A673 (cell line): ENCODE measurements around the gene IPCEF1. TPM values are rescaled to one million over a fixed set of nuclear protein-coding genes. Genes with fewer than 3 reads are reported as not detected.

ENCODE experiments used
- Bru-seq: library from RNA; stranded (reverse); fragments of 400-500 nt; gene quantifications from one replicate; lab custom pipeline; 2021; lab: Mats Ljungman, UMichigan
- BruChase-seq, 2 experiments: library from RNA; stranded (reverse); fragments of 400-500 nt; gene quantifications; one replicate each; lab custom pipeline; 2021; lab: Mats Ljungman, UMichigan
- BruUV-seq: library from RNA; stranded (reverse); fragments of 400-500 nt; replicated peaks from 2 replicates; lab custom pipeline; 2021; lab: Mats Ljungman, UMichigan
- CTCF ChIA-PET: fragments of 300-600 bp; sonication (Branson Sonifier 250); formaldehyde crosslinking; loops from one replicate; lab custom pipeline; 2022; ENCODE audit warnings: antibody characterized with exemption; lab: Charles Lee
- POLR2A ChIA-PET: fragments of 300-600 bp; sonication (Branson Sonifier 250); formaldehyde crosslinking; loops from one replicate; lab custom pipeline; 2022; ENCODE audit warnings: antibody characterized with exemption; ENCODE audit not compliant: low non-redundant PET; lab: Charles Lee
- DNase-seq: peaks from one replicate; pipeline ENCODE4 v3.0.0-alpha.2; 2015; ENCODE audit warnings: low spot score
- H3K27ac ChIP-seq: fragments of 200-600 bp; sonication (generic); 2 replicates; pipeline ENCODE4 v1.5.1; 2016; ENCODE audit warnings: mixed run types, low read depth, mild to moderate bottlenecking, mixed read lengths, antibody characterized with exemption, low read length; ENCODE audit not compliant: poor library complexity, severe bottlenecking
- H3K27me3 ChIP-seq: fragments of 200-600 bp; sonication (generic); replicated peaks from 2 replicates; pipeline ENCODE4 v1.6.1; 2017; ENCODE audit warnings: mixed run types, low read depth, mild to moderate bottlenecking, mixed read lengths, antibody characterized with exemption, low read length; ENCODE audit not compliant: insufficient read depth, poor library complexity
- H3K36me3 ChIP-seq: fragments of 200-600 bp; sonication (generic); 2 replicates; pipeline ENCODE4 v1.6.1; 2016; ENCODE audit warnings: mixed run types, mild to moderate bottlenecking, mixed read lengths, antibody characterized with exemption, low read length; ENCODE audit not compliant: insufficient read depth, poor library complexity, severe bottlenecking
- H3K4me1 ChIP-seq: fragments of 200-600 bp; sonication (generic); 2 replicates; pipeline ENCODE4 v1.6.1; 2017; ENCODE audit warnings: mixed run types, mild to moderate bottlenecking, mixed read lengths, antibody characterized with exemption, low read length; ENCODE audit not compliant: insufficient read depth, poor library complexity, severe bottlenecking
- H3K4me3 ChIP-seq: fragments of 200-600 bp; sonication (generic); 2 replicates; pipeline ENCODE4 v1.5.1; 2016; ENCODE audit warnings: low read depth, mixed run types, mild to moderate bottlenecking, mixed read lengths, low read length; ENCODE audit not compliant: poor library complexity, severe bottlenecking
- H3K9me3 ChIP-seq: fragments of 200-600 bp; sonication (generic); 2 replicates; pipeline ENCODE4 v1.6.1; 2016; ENCODE audit warnings: mixed run types, low read depth, mild to moderate bottlenecking, mixed read lengths, antibody characterized with exemption, low read length; ENCODE audit not compliant: poor library complexity, severe bottlenecking
- EZH2 ChIP-seq: fragments of 200-600 bp; sonication (generic); IDR thresholded peaks from 2 replicates; pipeline ENCODE4 v1.6.1; 2017; ENCODE audit warnings: borderline replicate concordance, low read depth, mild to moderate bottlenecking, mixed read lengths, antibody characterized with exemption, low read length; ENCODE audit not compliant: poor library complexity, severe bottlenecking
- intact Hi-C: fragments of 100-400 bp; cut with micrococcal nuclease; formaldehyde crosslinking; loops from one replicate; pipeline ENCODE4 v1.10.0; 2022; ENCODE audit not compliant: unreplicated experiment
- long read RNA-seq: library from polyadenylated mRNA; stranded (forward); transcript quantifications from one replicate; pipeline ENCODE4 v2.0.0, GENCODE V29; 2022
- total RNA-seq: library from RNA; stranded (reverse); gene quantifications from 2 replicates; pipeline ENCODE4 v1.2.3, GENCODE V29; 2021
- TF ChIP-seq, protein P1 (sequence below): fragments of 300-800, 200-600 bp; sonication (generic); conservative IDR thresholded peaks from 2 replicates; pipeline ENCODE4 v1.5.1; 2017; ENCODE audit warnings: low read depth, mild to moderate bottlenecking, antibody characterized with exemption, low read length, moderate library complexity, mixed read lengths

Gene IPCEF1
- total RNA-seq (1.4 and 1.6 TPM in 2 replicates), Bru-seq, nascent RNA (percentile 35 among the genes with signal in this experiment), BruChase-seq, experiment 1, labeled RNA remaining after a 2-hour chase (percentile 33 among the genes with signal in this experiment), BruChase-seq, experiment 2, labeled RNA remaining after a 6-hour chase (percentile 32 among the genes with signal in this experiment)
- long read RNA-seq, partial matches to known transcripts: 0 of 1 reads
- long read RNA-seq, other reads (novel, unspliced or antisense): 0 of 1 reads

GRCh38 chr6:154356690-154357089, at the start of gene IPCEF1:
TSS of gene IPCEF1 (minus strand) at chr6:154356803. CDS start at chr6:154265947, 90,856 bp downstream.
- BruUV-seq: no TSS peak
- H3K4me3 ChIP-seq: no peak within 1 kb of the TSS

GRCh38 chr6:154406301-154406700, 49.7 kb upstream of the IPCEF1 start:
- intact Hi-C loops: loop anchor here (10.0 kb wide), 1 partner anchor 252 kb away; no protein-coding TSS in a partner anchor
- DNase-seq: no peak
- peaks cover 26% of the 10 kb centered on the region for H3K4me1 ChIP-seq
- ChIA-PET POLR2A (no interaction called here), CTCF (no interaction called here)
- no peaks in the 10 kb centered on the region for H3K27me3 ChIP-seq
- no peak overlapping the region for H3K4me3 ChIP-seq
- H3K27ac ChIP-seq: no peak overlapping the region
- H3K36me3 ChIP-seq: no peaks in the 10 kb centered on the region
- TF ChIP-seq EZH2: no peak
- TF ChIP-seq, protein P1, sequence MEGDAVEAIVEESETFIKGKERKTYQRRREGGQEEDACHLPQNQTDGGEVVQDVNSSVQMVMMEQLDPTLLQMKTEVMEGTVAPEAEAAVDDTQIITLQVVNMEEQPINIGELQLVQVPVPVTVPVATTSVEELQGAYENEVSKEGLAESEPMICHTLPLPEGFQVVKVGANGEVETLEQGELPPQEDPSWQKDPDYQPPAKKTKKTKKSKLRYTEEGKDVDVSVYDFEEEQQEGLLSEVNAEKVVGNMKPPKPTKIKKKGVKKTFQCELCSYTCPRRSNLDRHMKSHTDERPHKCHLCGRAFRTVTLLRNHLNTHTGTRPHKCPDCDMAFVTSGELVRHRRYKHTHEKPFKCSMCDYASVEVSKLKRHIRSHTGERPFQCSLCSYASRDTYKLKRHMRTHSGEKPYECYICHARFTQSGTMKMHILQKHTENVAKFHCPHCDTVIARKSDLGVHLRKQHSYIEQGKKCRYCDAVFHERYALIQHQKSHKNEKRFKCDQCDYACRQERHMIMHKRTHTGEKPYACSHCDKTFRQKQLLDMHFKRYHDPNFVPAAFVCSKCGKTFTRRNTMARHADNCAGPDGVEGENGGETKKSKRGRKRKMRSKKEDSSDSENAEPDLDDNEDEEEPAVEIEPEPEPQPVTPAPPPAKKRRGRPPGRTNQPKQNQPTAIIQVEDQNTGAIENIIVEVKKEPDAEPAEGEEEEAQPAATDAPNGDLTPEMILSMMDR: no peak
- BruUV-seq: no TSS peak
- no peaks in the 10 kb centered on the region for H3K9me3 ChIP-seq

More at GRCh38 chr6:154356690-154357089, at the start of gene IPCEF1:
- DNase-seq: no peak
- CTCF ChIA-PET: no interaction called here
- no peaks in the 10 kb centered on the region for H3K27me3 ChIP-seq
- H3K9me3 ChIP-seq: no peaks in the 10 kb centered on the region
- no peaks in the 10 kb centered on the region for H3K36me3 ChIP-seq
- POLR2A ChIA-PET: no interaction called here
- H3K27ac ChIP-seq: no peak within 1 kb of the TSS
- TF ChIP-seq EZH2: no peak
- TF ChIP-seq, protein P1: no peak
- peaks cover 6% of the 10 kb centered on the region for H3K4me1 ChIP-seq
- intact Hi-C loops: no loop called here

- CTCF ChIA-PET: no interaction called here
- POLR2A ChIA-PET: no interaction called here
- Histone ChIP-seq H3K9me3 (no peaks in the 10 kb centered on the region), H3K27ac (no peak overlapping the region), H3K4me3 (no peak overlapping the region), H3K4me1 (peaks cover 12% of the 10 kb centered on the region), H3K27me3 (no peaks in the 10 kb centered on the region), H3K36me3 (peaks cover 3% of the 10 kb centered on the region)
- intact Hi-C loops: loop anchor here (10.0 kb wide), 1 partner anchor 250 kb away; no protein-coding TSS in a partner anchor
- no peak for DNase-seq
- TF ChIP-seq EZH2: no peak
- TF ChIP-seq, protein P1: no peak
- no TSS peak for BruUV-seq
Observed at GRCh38 chr6:154404791-154405400, 48.3 kb upstream of the IPCEF1 start.
